GM19035 (cell line): ENCODE data around the gene EVC.
A peak's percentile ranks its signal among the peaks of the same experiment; 100 is the strongest.
"Not testable (repeated sequence)": the region's sequence is repeated elsewhere in the genome, so short reads cannot be mapped to it uniquely, and the experiment has no call there.

Source experiments
- ATAC-seq: cut with Tn5 transposase; IDR thresholded peaks from one replicate; pipeline ENCODE4 v1.9.1; 2021; ENCODE audit not compliant: unreplicated experiment

EVC gene

GRCh38 chr4:5708449-5709206 lies 2.4 kb upstream of the EVC start, which contains the start of gene EVC2:
TSS of gene EVC2 (minus strand) at chr4:5708559. CDS start at chr4:5708513, 46 bp downstream.
- peak; percentile 28 for ATAC-seq

GRCh38 chr4:5709207-5709575 lies 1.8 kb upstream of the EVC start:
- ATAC-seq: no peak

GRCh38 chr4:5710065-5710960 lies 688 bp upstream of the EVC start:
- no peak for ATAC-seq

DNA sequence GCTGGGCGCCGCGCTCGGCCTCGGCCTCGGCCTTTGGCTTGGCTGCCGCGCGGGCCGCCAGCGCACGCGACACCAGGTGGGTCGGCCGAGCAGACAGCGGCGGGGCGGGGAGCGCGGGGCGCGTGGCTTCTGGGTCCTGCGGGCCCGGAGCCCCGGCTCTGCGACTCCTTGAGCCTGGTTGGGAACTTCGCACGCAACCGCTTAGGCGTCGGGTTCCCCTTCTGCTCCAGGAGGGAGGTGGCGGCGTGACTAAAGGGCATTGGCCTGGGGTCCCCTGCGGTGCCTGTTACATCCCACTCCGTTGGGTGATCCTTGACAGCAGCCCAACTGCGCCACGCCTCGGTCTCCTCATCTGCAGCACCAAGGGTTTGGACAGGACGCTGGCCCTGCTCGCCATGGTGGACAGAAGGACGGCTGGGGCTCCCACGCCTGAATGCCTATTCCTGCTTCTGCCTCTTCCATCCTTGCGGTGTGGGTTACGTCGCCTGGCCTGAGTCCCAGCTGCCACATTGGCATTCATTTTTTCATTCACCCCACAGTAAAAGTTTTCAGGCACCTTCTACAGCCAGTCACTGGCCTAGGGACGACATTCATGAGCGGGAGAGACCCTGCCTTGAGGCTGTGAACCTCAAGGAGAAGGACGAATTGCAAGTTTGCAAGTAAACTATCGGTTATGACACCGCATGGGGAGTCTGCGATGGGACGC lies 631 bp downstream of the EVC start:
- peak; percentile 7 for ATAC-seq

DNA sequence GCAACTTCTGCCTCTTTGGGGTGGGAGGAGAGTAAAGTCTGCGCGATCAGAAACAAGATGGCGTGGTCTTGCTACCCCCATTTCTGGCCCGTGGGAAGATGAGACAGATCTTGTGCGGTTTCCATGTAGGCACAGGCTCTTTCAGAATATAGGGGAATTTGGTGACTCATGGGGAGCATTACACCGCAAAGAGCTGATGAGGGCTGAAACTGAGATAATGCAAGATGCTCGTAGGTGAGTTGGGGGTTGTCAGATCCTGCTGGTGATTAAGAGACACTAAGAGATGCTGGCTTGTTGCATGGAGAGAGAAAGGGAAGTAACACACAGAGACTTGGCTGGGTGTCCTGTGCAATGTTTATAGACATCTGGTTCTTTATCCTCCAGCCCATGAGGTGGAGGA lies 1.5 kb downstream of the EVC start:
- peak; percentile 33 for ATAC-seq

DNA sequence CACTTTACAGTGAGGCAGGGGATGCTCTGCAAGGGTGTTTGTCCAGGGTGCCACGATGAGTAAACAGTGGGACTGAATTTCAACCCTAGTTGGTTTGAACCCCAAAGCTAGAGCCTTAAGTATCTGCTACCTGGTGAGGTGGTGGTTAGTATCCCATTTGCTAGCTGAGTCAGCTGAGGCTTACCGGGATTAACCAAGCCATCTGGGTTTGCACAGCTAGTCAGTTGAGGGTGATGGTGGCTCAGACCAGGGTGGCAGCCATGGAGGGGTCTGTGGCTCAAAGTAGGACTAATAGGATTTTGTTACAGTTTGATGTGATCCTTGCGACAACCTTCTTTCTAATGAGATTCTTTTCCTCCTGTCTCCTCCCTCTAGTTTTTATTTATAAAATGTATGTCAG lies 1.9 kb downstream of the EVC start:
- no peak for ATAC-seq

- ATAC-seq: no peak
Observed at GRCh38 chr4:5713861-5714260, 2.9 kb downstream of the EVC start.

GRCh38 chr4:5715357-5715756 lies 4.4 kb downstream of the EVC start:
- ATAC-seq: no peak

- ATAC-seq: no peak
Observed at GRCh38 chr4:5716391-5716790, 5.4 kb downstream of the EVC start.

DNA sequence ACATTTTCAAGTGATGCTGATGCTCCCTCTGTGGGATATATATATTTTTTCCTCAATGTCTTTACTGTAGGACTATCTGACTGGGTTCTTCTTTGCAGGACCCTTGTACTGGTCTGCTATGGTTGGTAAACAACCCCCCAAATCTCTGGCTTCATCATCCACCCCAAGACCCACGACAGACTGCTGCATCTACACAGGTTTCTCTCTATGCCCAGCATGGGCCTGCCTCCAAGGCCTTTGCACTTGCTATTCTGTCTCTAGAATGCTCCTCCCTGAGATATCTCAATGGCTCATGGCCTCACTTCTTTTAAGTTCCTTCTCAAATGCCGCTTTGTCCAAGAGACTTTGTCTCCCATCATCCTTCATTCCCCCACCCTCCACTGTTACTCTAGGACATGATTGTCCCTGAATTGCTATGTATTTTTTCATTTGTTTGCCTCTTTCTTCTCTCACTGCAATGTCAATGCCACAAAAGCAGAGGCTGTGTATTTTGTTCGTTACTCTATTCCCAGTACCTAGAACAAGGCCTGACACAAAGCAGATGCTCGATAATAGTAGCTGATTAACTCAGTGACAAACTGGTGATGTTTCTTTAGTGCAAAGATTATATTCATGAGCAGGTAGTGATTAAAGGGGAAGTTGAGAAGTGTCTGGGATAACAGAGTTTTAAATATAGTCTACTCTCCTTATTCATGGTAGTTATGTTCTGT lies 6.6 kb downstream of the EVC start:
- ATAC-seq: no peak

DNA sequence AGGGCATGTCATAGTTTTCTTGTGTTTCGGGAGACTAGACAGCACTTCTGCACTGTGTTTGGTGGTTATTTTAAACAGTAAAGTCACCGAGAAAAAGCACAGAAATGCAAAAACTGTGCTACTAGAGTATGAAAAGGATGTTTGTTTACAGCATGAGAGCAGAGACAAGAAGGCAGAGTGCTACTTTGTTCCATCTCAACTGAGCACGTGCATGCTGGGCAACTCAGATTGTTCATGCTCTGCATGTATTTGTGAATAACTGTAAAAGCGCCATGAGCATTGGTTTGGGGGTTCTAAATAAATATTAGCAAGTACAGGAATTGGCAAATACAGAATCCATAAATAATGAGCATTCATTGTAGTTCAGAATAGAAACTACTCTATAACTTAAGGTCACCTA lies 7.4 kb downstream of the EVC start:
- no peak for ATAC-seq

DNA sequence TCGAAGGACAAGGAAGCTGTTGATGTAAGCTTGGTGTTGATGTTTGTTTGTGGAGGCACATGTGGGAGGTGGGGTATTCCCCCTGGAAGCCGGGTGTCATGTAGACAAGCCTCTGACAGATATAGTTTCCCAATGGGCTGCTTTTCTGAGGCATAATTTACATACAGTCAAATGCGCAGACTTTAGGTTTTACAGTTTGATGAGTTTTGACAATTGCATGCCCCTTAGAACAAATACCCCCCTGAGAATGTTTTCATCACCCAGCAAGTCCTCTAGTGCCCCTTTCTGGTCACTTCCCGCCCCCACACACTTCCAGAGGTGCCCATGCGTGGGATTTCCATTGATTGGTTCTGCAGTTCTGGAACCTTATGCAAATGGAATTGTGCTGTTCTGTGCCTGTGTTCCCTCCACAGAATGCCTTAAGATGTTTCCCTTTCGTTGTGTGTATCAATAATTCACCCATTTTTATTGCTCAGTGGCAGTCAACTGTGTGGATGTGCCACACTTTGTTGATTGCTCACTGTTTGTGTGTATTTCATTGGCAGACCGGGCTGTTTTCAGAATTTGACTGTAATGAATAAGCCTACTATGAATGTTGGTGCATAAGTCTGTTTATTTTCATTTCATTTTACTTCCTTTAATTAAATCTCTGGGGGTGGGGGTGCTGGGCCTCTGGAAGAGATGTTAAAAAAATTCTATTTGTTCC lies 8.5 kb downstream of the EVC start:
- ATAC-seq: peak; percentile 87

DNA sequence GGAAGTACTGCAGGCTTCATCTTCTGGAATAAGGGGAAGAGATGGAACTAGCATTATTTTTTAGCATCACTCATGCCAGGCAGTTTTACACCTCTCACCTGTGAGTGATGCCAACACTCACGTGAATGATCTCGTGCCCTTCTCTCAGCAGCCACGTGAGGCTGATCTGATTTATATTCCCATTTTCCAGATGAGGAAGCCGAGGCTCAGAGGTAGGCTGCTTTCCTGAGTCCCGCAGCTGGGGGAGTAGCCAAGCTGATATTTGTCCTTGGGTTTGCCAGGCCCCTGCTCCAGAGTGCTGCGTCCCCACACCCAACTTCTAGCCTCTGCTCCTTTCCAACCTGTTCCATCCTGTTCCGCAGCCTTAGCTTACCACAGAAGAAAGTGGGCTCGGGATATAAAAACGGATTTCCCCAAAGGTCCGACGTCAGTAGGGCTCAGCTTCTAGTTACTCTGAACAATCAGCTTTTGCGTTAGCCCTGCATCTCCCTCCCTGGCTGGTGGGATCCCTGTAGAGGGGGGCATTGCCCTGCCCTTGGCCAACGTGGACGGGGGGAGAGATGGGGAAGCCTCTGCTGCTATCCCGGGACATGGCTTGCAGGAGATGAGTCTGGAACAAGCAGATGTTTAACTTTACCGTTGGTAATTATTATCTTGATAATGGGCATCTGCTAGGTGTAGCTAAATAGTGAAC lies 9.3 kb downstream of the EVC start:
- ATAC-seq: no peak

- ATAC-seq: no peak
Observed at GRCh38 chr4:5720980-5721379, 10.0 kb downstream of the EVC start.

DNA sequence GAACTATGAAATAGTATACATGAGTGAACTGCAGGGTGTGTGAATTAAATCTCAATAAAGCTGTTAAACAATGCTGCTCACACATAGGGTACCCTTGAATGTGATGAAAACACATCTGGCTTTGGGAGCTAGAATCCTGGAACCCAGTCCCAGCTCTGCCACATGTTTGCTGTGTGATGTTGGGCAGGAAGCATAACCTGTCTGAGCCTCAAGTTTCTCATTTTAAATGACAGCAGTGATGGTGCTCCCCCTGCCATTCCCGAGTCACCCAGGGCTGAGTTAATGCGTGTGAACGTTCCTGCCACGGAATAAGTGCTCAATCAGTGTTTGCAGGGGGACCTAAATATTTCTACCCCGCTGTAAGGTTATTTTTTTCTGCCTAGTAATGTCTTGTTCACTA lies 10.9 kb downstream of the EVC start:
- no peak for ATAC-seq

- ATAC-seq: no peak
Observed at GRCh38 chr4:5722328-5722727, 11.3 kb downstream of the EVC start.

GRCh38 chr4:5724377-5724776 lies 13.4 kb downstream of the EVC start:
- no peak for ATAC-seq

- not testable (repeated sequence) for ATAC-seq
Observed at GRCh38 chr4:5728412-5728811, 17.4 kb downstream of the EVC start.

GRCh38 chr4:5730436-5730835 lies 19.4 kb downstream of the EVC start:
- ATAC-seq: no peak
